GM18868 (cell line): ENCODE data around the gene SCN4B.

Source experiments
- ATAC-seq: cut with Tn5 transposase; IDR thresholded peaks from one replicate; pipeline ENCODE4 v1.9.1; 2021; ENCODE audit warnings: mild to moderate bottlenecking, moderate library complexity; ENCODE audit not compliant: unreplicated experiment

SCN4B gene

GRCh38 chr11:118105657-118106305 lies 46.8 kb downstream of the SCN4B start:
- no peak for ATAC-seq

DNA sequence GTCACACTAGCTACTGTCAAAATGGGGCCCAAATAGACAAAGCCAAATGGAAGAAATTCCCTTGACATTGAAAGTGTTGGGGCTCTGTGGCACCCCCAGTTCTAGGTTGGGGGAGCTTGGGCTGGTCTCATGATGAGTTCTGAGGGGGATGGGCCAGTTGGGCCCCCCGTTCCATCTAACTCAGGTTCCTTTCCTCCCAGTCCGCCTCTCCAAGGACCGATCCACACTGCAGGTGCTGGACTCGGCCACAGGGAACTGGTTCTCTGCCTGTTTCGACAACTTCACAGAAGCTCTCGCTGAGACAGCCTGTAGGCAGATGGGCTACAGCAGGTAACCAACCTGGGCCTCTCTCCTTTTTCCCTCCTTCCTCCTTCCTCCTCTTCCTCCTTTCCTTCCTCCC lies 48.1 kb downstream of the SCN4B start:
- no peak for ATAC-seq

GRCh38 chr11:118102721-118103261 lies 49.8 kb downstream of the SCN4B start:
- ATAC-seq: no peak

GRCh38 chr11:118100691-118101232 lies 51.9 kb downstream of the SCN4B start:
- no peak for ATAC-seq

DNA sequence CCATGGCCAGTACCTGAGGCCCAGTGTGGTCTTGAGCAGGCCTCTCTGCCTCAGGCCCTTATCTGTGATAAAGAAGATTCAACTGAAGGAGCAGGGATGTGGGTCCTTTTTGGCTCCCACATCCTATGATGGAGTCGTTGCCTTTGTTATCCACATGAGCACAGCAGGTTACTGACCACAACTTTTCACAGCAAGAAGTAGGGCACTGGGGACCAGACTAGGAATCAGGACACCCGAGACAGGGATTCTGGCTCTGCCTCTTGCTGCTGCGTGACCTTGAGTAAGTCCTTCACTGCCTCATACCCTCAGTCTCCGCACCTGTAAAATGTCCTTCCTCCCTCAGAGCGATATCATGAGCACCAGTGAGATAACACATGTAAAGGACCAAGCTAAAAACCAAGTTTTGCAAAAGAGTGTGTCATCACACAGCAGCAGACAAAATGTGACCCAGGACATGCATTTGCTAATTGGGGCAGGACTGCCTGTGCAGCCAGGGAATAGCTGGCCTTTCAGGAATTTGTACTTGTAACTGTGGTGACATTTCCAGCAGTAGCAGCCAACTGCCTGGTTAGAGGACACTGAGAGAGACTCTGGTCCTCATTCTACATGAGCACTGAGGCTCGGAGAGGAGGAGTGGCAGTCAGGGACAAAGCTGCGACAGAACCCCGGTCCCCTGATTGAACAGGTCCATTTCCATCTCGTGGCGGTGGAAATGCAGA lies 52.6 kb downstream of the SCN4B start:
- no peak for ATAC-seq

DNA sequence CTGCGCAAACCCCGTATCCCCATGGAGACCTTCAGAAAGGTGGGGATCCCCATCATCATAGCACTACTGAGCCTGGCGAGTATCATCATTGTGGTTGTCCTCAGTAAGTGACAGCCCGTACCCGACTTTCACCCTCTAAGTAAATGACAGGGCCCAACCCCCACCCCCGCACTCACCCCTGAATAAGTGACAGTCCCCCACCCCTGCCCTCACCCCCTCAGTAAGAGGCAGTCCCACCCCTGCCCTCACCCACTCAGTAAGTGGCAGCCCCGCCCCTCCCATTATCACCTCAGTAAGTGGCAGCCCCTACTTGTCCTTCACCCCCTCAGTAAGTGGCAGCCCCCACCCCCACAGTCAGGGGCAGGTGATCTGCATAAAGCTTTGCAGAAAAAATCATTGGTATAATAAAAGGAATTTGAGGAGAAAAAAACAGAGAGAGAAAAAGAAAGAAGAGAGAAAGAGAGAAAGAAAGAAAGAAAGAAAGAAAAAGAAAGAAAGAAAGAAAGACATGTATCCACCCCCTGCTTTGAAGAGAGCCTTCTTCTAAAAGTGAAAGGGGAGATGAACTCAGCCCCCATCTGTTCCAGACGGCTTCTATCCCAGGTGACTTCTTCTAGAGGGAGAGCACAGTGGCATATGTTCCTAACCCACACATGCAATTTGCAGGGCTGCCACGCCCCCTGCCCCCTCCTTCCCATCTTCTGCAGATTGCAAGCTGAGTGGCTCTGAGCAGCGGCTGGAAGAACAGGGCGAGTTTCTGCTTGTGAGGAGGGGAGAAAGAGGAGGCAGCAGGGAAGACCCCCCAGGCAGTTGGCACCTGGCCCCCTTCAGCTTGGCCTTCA lies 53.4 kb downstream of the SCN4B start:
- no peak for ATAC-seq

- ATAC-seq: no peak
Measured at GRCh38 chr11:118095967-118096367, 56.7 kb downstream of the SCN4B start.

DNA sequence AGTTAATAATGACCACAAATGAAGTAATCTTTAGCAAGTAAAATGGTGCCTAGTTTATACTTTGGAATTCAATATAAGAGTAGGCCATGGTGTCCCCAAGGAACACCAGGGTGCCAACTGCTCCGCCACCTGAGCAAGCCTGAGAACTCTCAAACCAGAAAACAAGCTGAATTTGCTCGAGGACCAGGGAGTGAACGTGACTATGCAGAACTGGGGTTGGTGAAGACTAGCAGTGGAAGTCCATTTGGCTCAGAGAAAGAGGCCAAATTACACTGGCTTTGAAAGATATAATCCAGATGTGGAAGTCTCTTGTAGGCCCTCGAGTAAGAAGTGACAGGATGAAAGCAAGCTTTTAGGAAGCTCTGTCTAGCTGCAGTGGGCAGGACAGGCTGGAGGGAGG lies 57.1 kb downstream of the SCN4B start:
- ATAC-seq: no peak

DNA sequence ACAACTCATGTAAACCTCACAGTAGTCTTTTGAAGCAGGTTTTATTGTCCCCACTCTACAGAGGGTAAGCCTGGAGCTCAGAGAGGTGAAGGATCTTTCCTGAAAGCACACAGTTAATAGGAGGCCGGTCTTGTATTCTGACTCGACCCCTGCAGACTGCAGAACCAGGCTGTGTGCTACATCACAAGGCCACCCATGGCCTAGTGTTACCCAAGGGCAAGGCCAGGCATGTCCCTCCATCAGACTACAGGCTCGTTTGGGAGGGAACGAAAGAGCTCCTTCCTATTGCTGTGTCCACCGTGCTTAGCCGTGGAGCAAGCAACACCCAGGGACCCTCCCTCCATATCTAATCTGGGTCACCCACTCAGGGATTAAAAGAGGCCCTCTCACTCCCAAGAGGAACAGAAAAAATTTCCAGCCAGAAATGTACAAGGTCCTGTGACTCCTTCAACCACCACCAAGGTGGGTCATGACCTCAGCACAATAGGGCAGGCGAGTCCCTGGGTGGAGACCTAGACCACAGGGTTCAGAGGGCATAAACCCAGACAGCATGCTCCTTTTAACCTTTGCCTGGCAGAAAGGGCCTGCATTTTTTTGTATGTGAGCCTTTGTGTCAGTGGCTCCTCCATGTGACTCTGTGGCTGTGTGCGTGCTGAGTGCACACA lies 59.6 kb downstream of the SCN4B start:
- no peak for ATAC-seq

DNA sequence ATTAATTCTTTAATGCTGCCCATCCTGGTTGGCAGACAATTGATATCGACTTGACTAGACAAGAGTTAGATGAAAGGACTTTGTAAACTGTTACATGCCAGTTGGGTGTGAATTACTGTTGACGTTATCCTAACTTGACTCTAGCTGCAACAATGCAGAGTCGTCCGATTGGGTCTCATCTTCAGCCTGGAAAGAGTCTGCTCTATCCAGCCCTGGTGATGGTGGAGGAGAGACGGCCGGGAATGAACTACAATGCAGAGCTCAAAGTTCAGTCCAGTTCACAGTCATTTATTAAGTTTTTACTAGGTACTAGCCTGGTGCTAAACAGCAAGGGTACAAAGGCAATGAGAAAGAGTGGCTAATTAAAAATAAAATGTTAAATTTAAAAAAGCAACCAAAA lies 60.9 kb downstream of the SCN4B start:
- ATAC-seq: no peak

GRCh38 chr11:118090545-118091162 lies 62.0 kb downstream of the SCN4B start:
- no peak for ATAC-seq

DNA sequence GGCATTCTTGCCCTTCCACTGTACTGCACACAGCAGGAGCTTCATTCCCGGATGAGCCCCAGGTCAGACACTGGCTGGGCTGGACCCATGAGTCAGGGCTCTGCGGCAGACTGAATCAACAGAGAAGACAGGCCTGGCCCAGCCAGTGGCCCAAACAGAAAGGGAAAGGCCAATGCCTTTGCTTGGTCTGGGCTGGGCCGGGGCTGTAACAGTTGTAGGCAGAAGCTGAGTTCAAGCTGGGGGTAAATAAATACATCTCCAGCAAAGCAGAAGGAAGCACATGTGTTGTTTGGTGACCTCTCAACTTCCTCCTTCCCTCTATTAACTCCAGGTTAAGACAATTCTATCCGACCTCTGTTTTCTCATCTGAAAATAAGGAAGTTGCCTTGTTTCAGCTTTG lies 64.1 kb downstream of the SCN4B start:
- ATAC-seq: no peak

DNA sequence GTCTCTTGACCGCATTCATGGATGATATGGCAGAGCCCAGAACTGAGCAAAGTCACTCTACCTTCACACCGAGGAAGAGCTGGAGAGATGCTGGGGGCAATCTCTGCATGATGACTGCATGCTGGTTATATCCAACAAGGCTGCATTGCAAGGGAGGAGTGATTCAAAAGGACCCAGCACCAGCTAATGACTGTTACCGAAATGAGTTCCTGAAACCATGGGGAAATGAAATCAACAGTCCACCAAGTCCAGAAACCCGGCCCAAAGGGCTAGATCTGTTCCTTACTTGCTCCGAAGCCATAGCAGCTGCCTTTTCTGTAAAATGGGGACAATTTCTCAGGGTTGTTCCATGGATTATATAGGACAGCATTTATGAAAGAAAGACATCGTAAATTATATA lies 64.7 kb downstream of the SCN4B start:
- no peak for ATAC-seq

DNA sequence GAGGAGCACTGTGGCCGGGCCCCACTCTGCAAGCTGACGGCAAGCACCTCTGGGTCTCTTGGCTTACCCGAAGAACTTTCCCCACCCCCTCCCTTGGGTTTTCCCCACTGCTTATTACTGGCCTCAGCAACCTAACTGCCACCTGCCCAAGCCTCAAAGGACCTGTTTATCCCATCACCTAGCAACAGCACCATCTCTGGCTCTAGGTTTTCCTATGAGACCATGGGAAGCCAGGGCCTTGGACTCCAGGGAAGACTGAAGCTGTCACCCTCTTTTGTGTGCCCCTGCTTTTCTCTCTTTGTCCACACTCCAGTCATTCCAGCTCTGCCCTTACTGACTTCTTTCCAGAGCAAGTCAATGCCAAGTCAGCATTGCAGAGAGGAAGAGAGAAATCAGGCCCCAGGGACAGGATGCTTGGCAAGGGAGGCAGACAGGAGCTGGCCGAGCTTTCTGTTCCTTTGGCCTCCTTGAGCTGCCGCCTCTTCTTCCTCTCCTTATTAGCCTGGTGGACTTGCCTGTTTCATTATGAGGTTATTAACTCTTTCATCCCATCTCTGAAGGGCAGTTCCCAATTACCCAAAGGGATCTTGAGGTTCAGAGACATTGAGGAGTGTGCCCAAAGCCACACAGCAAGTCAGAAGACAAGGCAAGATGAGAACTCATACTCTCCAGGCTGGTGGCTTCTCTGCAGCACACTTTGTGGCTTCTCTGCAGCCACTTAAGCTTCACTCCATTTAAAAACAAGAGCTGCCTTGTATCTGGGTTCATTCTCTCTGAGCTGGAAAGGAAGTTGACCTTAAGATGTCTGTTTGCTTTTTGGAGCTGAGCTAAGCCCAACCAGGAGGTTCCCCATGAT lies 65.5 kb downstream of the SCN4B start, which contains the start of gene SMIM35:
SMIM35 (minus strand) TSS at position 51 of the 856 bp plus-strand sequence. CDS start 206 bp downstream, outside the sequence.
- ATAC-seq: no peak

GRCh38 chr11:118084656-118085055 lies 68.0 kb downstream of the SCN4B start:
- ATAC-seq: no peak

- no peak for ATAC-seq
Measured at GRCh38 chr11:118084247-118084646, 68.4 kb downstream of the SCN4B start.
